GM19372 (cell line): ENCODE data around the gene KRTAP12-2.
"Not testable (repeated sequence)": the region's sequence is repeated elsewhere in the genome, so short reads cannot be mapped to it uniquely, and the experiment has no call there.

Source experiments
- ATAC-seq: cut with Tn5 transposase; IDR thresholded peaks from one replicate; pipeline ENCODE4 v1.9.1; 2021; ENCODE audit warnings: mild to moderate bottlenecking, low read depth, moderate library complexity; ENCODE audit not compliant: unreplicated experiment

KRTAP12-2 gene

GRCh38 chr21:44686000-44686781 lies 19.5 kb upstream of the KRTAP12-2 start:
- no peak for ATAC-seq

GRCh38 chr21:44685050-44685449 lies 18.3 kb upstream of the KRTAP12-2 start:
- ATAC-seq: not testable (repeated sequence)

GRCh38 chr21:44684483-44684882 lies 17.8 kb upstream of the KRTAP12-2 start:
- ATAC-seq: no peak

GRCh38 chr21:44684077-44684476 lies 17.4 kb upstream of the KRTAP12-2 start:
- no peak for ATAC-seq

GRCh38 chr21:44682580-44683151 lies 15.9 kb upstream of the KRTAP12-2 start:
- ATAC-seq: no peak

- ATAC-seq: no peak
Observed at GRCh38 chr21:44681861-44682579, 15.3 kb upstream of the KRTAP12-2 start, which contains the start of gene KRTAP12-1. Gene KRTAP12-1, minus strand, starts transcription at chr21:44682163. Its CDS starts 40 bp downstream, at chr21:44682123.

GRCh38 chr21:44681152-44681551 lies 14.4 kb upstream of the KRTAP12-2 start:
- no peak for ATAC-seq

GRCh38 chr21:44677881-44678280 lies 11.2 kb upstream of the KRTAP12-2 start:
- ATAC-seq: no peak

- no peak for ATAC-seq
Observed at GRCh38 chr21:44671911-44672310, 5.2 kb upstream of the KRTAP12-2 start.

GRCh38 chr21:44670642-44671432 lies 4.1 kb upstream of the KRTAP12-2 start:
- no peak for ATAC-seq

GRCh38 chr21:44667612-44668011 lies 885 bp upstream of the KRTAP12-2 start:
- ATAC-seq: no peak

GRCh38 chr21:44664691-44665090 lies 2.0 kb downstream of the KRTAP12-2 start:
- no peak for ATAC-seq

GRCh38 chr21:44661567-44661966 lies 5.2 kb downstream of the KRTAP12-2 start:
- not testable (repeated sequence) for ATAC-seq

GRCh38 chr21:44658913-44659595 lies 7.7 kb downstream of the KRTAP12-2 start:
- no peak for ATAC-seq

GRCh38 chr21:44658541-44658910 lies 8.2 kb downstream of the KRTAP12-2 start:
- ATAC-seq: no peak

GRCh38 chr21:44657635-44658540 lies 8.8 kb downstream of the KRTAP12-2 start, which contains the start of gene KRTAP12-3:
Gene KRTAP12-3, plus strand, starts transcription at chr21:44657932. Its CDS starts 48 bp downstream, at chr21:44657980.
- no peak for ATAC-seq

GRCh38 chr21:44656868-44657267 lies 9.9 kb downstream of the KRTAP12-2 start:
- no peak for ATAC-seq

GRCh38 chr21:44654576-44655175 lies 12.1 kb downstream of the KRTAP12-2 start, which contains the start of gene KRTAP12-4:
Gene KRTAP12-4, minus strand, starts transcription at chr21:44654659. Its CDS starts 45 bp downstream, at chr21:44654614.
- no peak for ATAC-seq
